ENCODE data around the gene GNB1.
"Not testable (repeated sequence)": the region's sequence is repeated elsewhere in the genome, so short reads cannot be mapped to it uniquely, and the experiment has no call there.

The GNB1 gene

GRCh38 chr1:1890506-1891348, at the start of gene GNB1:
Gene GNB1, minus strand, starts transcription at chr1:1891087. Its CDS starts 65,634 bp downstream, at chr1:1825453.
- peak; percentile 85 for DNase-seq

GRCh38 chr1:1940123-1940425, 49.2 kb upstream of the GNB1 start:
- DNase-seq, result no peak

DNA sequence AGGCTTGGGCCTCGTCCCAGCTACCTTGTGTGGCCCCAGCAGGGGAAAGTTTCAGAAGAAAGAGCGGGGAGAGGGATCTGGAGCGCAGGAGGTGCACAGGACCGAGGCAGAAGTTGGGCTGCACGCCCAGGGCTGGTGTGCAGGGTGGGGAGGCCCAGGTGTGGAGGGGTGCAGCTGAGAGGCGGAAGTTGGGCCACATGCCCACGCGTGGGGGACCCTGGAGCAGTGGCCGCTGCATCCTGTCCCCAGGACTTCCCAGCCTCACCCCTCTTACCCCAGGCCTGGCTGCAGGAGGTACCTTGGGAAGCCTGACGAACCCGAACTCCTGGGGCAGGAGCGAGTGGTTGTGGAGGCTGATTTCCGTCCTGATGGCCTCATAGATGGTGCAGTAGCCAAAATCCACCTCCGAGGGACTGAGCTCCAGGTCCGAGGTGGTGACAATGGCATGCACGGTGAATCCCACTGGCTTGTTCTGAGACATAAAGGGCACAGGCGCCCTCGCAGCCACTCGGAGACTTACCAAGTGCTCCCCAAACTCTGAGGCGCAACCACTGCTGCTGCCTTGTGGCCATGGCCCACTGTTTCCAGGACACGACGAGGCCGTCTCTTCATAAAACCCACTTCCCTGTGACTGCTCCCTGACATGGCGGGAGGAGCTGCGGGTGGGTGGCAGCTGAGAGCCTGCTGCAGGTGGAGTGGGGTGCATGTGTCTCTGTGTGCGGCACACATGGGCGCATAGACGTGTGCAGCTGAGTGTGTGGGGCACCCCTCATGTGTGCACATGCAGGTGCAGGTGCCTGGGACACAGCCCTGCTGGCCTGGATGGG, 48.6 kb upstream of the GNB1 start:
- DNase-seq, result no peak

GRCh38 chr1:1938613-1939295, 47.9 kb upstream of the GNB1 start:
- no peak for DNase-seq

DNA sequence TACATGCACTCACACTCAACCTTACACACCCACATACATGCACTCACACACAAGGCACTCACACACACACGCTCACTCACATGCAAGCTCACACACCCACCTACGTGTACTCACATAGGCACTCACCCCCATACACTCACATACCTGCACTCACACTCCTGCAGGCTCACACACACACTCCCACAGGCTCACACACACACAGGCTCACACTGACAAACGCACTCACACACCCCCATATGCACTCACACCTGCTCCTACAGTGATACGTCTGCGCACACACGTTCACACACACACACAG, 47.3 kb upstream of the GNB1 start:
- DNase-seq, result no peak

DNA sequence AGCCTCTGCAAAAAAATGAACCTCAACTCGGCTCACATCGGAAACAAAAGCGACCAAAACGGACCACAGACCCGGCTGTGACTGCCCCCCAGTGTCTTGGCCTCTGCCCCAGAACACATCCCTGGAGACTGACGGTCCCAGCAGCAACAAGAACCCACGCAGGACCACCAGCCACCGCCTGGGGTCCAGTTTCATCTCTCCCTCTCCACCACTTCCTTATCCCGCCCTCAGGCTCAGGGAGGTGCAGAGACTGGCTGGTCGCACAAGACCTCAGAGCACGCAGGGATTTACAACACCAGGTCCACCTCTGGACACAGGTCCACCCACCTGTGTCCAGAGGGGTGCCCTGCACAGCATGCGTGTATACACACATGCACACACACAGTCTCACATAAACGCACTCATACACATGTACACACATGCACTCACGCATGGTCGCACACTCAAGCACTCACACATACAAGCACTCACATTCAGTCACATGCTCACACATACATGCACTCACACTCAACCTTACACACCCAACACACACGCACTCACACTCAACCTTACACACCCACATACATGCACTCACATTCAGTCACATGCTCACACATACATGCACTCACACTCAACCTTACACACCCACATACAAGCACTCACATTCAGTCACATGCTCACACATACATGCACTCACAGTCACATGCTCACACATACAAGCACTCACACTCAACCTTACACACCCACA, 46.8 kb upstream of the GNB1 start:
- DNase-seq, result no peak

DNA sequence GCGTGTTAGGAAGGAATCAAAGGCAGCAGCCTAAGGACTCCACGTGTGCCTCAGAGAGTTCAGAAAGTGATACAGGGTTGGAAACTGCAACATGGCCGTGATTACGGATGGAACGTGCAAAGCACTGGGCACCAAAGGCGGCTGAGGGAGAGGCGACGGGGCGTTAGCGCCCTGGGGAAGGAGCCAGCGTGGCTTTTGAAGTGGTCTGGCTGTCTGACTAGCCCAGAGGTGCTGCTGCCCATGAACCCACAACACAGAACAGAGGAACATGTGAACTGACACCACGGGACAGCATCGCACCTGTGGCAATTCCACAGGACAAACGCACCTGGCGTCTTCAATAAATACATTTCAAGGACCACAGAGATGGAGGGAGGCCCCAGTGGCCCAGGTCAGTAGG, 46.2 kb upstream of the GNB1 start:
- DNase-seq, result no peak

DNA sequence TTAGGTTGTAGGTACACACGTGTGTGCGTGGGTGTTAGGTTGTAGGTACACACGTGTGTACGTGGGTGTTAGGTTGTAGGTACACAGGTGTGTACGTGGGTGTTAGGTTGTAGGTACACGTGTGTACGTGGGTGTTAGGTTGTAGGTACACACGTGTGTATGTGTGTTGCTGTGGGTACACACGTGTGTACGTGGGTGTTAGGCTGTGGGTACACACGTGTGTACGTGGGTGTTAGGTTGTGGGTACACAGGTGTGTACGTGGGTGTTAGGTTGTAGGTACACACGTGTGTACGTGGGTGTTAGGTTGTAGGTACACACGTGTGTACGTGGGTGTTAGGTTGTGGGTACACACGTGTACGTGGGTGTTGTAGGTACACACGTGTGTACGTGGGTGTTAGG, 44.0 kb upstream of the GNB1 start:
- DNase-seq, result not testable (repeated sequence)

GRCh38 chr1:1929639-1930545, 39.0 kb upstream of the GNB1 start:
- no peak for DNase-seq

DNA sequence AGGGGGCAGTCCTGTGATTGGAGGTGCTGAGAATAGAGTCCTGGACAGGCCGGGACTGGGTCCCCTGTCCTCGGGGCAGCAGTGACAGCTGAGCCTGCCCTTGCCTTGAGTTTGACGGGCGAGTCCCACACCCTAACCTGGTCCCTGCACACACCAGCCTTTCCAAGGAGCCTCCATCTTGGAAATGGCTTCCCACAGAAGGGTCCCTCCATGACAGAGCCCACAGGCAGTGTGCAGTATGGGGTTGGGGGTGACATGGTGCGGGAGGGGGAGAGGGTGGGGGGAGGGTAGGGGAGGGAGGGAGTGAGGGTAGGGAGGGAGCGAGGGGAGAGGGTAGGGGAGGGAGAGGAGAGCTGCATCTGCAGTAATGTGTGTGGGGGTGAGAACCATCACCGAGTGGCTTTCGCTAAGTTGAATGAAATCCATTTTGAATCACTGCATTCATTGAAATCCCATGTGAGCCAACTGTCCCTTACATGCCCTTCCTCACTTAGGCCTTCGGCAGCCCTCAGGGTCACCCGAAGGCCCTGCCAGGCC, 38.3 kb upstream of the GNB1 start:
- DNase-seq, result no peak

DNA sequence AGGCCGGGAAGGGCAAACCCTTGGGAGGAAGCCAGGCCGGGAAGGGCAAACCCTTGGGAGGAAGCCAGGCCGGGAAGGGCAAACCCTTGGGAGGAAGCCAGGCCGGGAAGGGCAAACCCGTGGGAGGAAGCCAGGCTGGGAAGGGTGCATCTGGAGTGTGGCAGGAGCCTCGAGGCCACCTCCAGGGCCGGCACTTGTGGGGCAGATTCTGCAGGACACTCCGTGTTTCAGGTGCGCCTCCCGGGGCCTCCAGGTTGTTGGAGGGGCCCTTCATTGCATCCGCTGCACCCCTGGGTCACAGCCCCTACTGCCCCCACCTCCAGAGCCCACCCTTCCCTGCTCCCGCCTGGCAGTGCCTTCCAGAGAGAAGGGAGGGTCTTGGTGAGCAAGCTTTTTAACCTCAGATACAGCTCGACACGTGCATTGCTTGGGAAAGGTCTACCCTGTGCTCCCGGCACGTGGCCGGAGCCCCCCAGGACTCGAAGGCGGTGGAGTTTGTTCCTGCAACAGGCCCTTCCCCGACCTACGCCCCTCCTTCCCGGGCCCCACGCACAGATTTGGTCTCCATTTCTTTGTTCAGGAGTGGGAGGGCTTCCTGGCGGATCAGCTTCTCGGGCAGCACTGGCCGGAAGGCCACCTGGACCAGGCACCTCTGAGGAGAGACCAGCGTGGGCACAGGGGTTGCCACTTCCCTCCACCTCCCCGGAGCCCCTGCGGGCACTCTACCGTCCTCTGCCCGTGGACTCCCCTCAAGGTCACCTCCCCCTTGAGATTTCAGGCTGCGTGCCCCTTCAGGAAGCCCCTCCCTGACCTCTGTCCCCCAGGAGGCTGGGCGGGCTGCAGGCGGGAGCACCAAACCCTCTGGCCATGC, 37.6 kb upstream of the GNB1 start:
- DNase-seq, result no peak

GRCh38 chr1:1927751-1928150, 36.9 kb upstream of the GNB1 start:
- DNase-seq, result no peak

- DNase-seq, result no peak
Measured at GRCh38 chr1:1926886-1927660, 36.2 kb upstream of the GNB1 start.

- no peak for DNase-seq
Measured at GRCh38 chr1:1926346-1926811, 35.5 kb upstream of the GNB1 start.

DNA sequence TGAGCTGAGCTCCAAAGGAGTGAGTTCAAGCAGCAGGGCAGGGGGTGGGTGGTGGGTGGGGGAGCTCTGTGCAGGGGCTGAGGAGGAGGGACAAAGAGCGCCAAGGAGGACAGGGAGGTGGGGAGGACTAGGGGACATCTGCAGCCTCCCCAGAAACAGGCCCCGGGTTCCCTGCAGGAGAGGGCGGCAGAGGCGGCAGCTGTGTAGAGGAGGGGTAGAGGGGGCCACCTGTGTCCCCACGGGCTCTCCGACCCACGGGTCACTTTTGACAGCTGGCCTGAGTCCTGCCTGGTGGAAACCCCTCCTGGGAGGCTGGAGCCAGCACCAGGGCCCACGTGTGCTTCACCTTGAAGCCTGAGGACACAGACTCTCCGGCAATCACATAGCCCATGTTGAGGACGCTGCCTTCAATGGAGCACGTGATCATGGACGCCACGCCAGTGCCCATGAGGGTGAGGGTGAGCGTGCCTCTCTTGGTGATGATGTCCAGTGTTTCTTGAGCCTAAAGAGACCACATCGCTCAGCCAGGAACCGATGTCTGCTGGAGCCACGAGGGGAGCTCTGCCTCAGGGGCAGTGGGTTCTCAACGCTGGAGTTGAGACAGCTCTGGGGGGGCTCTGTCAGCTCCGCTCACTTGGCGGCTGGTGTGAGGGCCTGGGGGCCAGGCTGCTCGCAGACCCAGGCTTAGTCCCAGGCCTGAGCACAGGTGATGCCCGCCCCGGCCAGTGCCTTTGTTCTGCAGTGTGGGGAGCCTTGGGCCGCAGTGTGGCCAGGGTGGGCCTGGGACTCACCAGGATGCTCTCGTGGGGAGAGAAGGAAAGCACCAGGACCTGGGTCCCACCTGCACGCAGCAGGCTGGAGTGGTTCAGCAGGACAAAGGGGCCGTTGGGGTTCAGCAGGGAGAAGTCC, 34.8 kb upstream of the GNB1 start:
- no peak for DNase-seq

GRCh38 chr1:1924849-1925248, 34.0 kb upstream of the GNB1 start:
- no peak for DNase-seq

DNA sequence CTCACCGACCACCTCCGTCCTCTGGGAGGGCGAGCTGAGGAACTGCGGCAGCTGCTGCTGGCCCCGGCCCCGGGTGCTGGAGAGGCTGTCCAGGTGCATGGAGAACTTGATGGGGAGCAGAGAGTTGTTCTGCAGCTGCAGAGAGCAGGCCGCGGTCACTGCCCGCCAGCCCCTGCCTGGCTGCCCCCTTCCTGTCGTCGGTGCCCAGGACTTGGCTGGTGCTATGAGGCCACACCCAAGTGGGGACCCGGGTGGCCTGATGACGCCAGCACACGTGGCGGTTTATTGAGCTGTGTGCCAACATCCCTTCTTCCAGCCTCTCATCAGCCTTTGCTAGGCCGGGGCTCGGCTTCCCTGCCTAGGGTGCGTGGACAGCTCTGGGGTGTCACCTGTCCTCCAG, 33.5 kb upstream of the GNB1 start:
- DNase-seq, result no peak

DNA sequence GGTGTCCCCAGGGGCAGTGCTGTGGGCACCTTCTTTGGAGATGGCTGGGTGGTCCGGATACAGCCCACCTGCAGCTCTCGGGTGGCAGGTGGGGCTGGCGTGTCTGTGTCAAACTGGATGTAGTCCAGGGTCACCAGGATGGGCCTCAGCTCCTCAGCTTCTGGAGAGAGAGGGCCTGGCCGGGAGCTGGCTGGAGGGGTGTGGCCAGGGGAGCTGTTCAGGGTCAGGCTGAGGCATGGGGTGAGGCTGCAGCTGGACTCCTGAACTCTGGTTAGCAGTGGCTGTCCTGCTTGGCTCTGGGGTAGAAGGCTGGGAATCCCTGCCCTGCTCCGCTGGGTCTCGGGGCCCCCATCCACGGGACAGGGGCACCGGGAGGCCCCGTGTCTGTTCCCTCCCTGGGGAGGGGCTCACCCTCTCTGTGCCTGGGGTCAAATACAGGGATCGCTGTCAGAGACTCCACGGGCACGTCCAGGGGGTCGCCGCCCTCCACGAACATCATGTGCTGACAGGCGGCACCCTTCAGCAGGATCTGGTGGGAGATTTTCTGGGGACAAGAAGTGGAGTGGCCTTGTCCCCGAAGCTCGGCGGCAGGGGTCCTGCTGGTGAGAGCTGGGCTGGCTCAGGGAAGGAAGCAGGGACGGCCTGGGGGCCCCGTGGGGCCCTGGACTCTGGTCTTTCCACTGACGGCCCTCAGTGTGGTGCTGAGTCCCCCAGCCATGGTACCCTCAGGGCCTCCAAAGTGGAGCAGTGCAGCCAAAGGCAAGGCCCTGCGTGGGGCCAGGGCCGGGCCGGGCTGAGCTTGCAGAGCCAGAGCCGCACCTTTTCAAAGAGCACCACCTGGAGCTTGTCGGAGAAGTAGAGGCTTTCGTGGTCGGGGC, 32.3 kb upstream of the GNB1 start:
- DNase-seq, result no peak

Data from activated effector memory CD4-positive, alpha-beta T cell treated with Interleukin-2 at 50 U/mL for 16 hours (primary cell).